ENCODE data around the gene CLDN7.
A peak's percentile ranks its signal among the peaks of the same experiment; 100 is the strongest.

Gene CLDN7

GRCh38 chr17:7223375-7223774, 38.9 kb downstream of the CLDN7 start:
- intact Hi-C loops (cut with DNase I; ENCODE audit: low total_unique reads), result no loop called here
- no peaks in the 10 kb centered on the region for H3K9me3 ChIP-seq
- peaks cover 35 to 75% (median 59%) of the 10 kb centered on the region in 3 donors for H3K36me3 ChIP-seq
- peaks cover 0 to 32% (median 23%) of the 10 kb centered on the region in 4 donors for H3K4me1 ChIP-seq
- no peak for DNase-seq
- H3K27ac ChIP-seq, result no peak overlapping the region
- H3K27me3 ChIP-seq, result no peaks in the 10 kb centered on the region
- TF ChIP-seq, protein P1, sequence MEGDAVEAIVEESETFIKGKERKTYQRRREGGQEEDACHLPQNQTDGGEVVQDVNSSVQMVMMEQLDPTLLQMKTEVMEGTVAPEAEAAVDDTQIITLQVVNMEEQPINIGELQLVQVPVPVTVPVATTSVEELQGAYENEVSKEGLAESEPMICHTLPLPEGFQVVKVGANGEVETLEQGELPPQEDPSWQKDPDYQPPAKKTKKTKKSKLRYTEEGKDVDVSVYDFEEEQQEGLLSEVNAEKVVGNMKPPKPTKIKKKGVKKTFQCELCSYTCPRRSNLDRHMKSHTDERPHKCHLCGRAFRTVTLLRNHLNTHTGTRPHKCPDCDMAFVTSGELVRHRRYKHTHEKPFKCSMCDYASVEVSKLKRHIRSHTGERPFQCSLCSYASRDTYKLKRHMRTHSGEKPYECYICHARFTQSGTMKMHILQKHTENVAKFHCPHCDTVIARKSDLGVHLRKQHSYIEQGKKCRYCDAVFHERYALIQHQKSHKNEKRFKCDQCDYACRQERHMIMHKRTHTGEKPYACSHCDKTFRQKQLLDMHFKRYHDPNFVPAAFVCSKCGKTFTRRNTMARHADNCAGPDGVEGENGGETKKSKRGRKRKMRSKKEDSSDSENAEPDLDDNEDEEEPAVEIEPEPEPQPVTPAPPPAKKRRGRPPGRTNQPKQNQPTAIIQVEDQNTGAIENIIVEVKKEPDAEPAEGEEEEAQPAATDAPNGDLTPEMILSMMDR (IDR thresholded peaks at IDR 0.05), result no peak
- H3K4me3 ChIP-seq, result no peak overlapping the region

- TF ChIP-seq, protein P1 (IDR thresholded peaks at IDR 0.05), result no peak
- Histone ChIP-seq H3K27ac (no peak overlapping the region), H3K4me3 (no peak overlapping the region), H3K27me3 (no peaks in the 10 kb centered on the region), H3K4me1 (peaks cover 0 to 32% (median 25%) of the 10 kb centered on the region in 4 donors), H3K36me3 (peaks cover 32 to 70% (median 55%) of the 10 kb centered on the region in 3 donors), H3K9me3 (no peaks in the 10 kb centered on the region)
- intact Hi-C loops (cut with DNase I; ENCODE audit: low total_unique reads), result no loop called here
- DNase-seq, result no peak
Observed at GRCh38 chr17:7222972-7223292, 39.3 kb downstream of the CLDN7 start.

DNA sequence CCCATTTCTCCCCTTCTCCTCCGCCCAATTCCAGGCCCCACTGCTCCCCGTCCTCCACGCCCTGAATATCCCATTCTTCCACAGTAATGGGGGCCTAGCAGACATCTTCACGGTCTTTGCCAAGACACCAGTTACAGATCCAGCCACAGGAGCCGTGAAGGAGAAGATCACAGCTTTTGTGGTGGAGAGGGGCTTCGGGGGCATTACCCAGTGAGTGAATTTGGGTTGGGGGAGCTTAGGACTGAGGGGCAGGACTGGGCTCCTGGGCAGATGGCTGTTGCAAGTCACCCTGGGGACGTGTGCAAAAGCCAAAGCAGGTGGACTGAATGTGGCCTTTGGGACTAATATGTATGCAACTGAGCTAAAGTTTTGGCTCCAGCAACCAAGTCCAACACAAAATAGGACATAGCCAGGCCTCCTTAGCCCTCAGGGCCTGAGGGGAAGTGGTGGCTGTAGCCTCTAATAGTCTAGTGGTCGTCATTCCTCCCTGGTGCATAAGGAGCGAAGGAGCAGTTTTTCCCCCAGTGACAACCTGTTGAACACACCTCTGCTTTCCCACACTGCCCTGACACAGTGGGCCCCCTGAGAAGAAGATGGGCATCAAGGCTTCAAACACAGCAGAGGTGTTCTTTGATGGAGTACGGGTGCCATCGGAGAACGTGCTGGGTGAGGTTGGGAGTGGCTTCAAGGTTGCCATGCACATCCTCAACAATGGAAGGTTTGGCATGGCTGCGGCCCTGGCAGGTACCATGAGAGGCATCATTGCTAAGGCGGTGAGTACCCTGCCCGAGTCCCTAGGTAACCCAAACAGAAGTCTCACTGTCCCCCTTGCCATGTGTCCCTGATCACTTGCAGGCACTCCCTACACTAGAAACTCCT, 39.9 kb downstream of the CLDN7 start:
- Histone ChIP-seq H3K4me1 (peaks cover 0 to 38% (median 25%) of the 10 kb centered on the region in 4 donors), H3K4me3 (no peak overlapping the region), H3K27me3 (peaks cover 0 to under 1% of the 10 kb centered on the region in 2 donors), H3K9me3 (no peaks in the 10 kb centered on the region), H3K36me3 (peaks cover 29 to 64% (median 49%) of the 10 kb centered on the region in 3 donors), H3K27ac (peak overlapping the region in 1 of 2 donors; percentile 92)
- TF ChIP-seq, protein P1 (IDR thresholded peaks at IDR 0.05), result no peak
- intact Hi-C loops (cut with DNase I; ENCODE audit: low total_unique reads), result no loop called here
- no peak for DNase-seq

GRCh38 chr17:7221278-7222092, 40.8 kb downstream of the CLDN7 start:
- intact Hi-C loops (cut with DNase I; ENCODE audit: low total_unique reads), result no loop called here
- Histone ChIP-seq H3K9me3 (no peaks in the 10 kb centered on the region), H3K4me1 (peaks cover 0 to 45% (median 30%) of the 10 kb centered on the region in 4 donors), H3K4me3 (no peak overlapping the region), H3K27ac (peak overlapping the region in 1 of 2 donors; percentile 92), H3K36me3 (peaks cover 21 to 56% (median 40%) of the 10 kb centered on the region in 3 donors), H3K27me3 (peaks cover 0 to 9% of the 10 kb centered on the region in 2 donors)
- DNase-seq, result no peak
- TF ChIP-seq, protein P1 (IDR thresholded peaks at IDR 0.05), result no peak

GRCh38 chr17:7220593-7221277, 41.5 kb downstream of the CLDN7 start:
- Histone ChIP-seq H3K4me1 (peaks cover 0 to 52% (median 37%) of the 10 kb centered on the region in 4 donors), H3K9me3 (no peaks in the 10 kb centered on the region), H3K4me3 (peak overlapping the region; percentile 75 to 99), H3K27me3 (peaks cover 0 to 13% of the 10 kb centered on the region in 2 donors), H3K27ac (peak overlapping the region; percentile 92 to 98), H3K36me3 (peaks cover 20 to 48% (median 33%) of the 10 kb centered on the region in 3 donors)
- TF ChIP-seq, protein P1 (IDR thresholded peaks at IDR 0.05), result peak; percentile 37 to 48
- peak in 1 of 2 donors; percentile 54 for DNase-seq
- intact Hi-C loops (cut with DNase I; ENCODE audit: low total_unique reads), result no loop called here

Measured in tibial artery (tissue), 4 donors.